CD4-positive, alpha-beta memory T cell (primary cell): ENCODE data around the gene ZNF688. TPM values are rescaled to one million over a fixed set of nuclear protein-coding genes. Genes with fewer than 3 reads are reported as not detected.

Experiments
- CTCF ChIA-PET: fragments of 350-600 bp; sonication (Branson Sonifier 250); formaldehyde crosslinking; loops from one replicate; lab custom pipeline; 2021; ENCODE audit warnings: inconsistent platforms; ENCODE audit not compliant: partially characterized antibody; lab: Charles Lee
- POLR2A ChIA-PET: fragments of 350-600 bp; sonication (Branson Sonifier 250); formaldehyde crosslinking; loops from one replicate; lab custom pipeline; 2021; ENCODE audit not compliant: partially characterized antibody; lab: Charles Lee
- DNase-seq, 5 donors: peaks; one replicate each; pipeline versions ENCODE4 v3.0.0 to v3.0.0-alpha.2; 2020 to 2022; ENCODE audit warnings: mixed read lengths in 1 of 5
- H3K27ac ChIP-seq: one replicate; pipeline ENCODE4 v1.7.0; 2013; ENCODE audit warnings: low read depth, low read length
- H3K27me3 ChIP-seq: 2 replicates; pipeline ENCODE4 v1.7.0; 2013; ENCODE audit warnings: mild to moderate bottlenecking, low read length, moderate library complexity; ENCODE audit not compliant: insufficient read depth
- H3K36me3 ChIP-seq: 2 replicates; pipeline ENCODE4 v1.7.0; 2013; ENCODE audit warnings: mild to moderate bottlenecking, low read length, moderate library complexity; ENCODE audit not compliant: insufficient read depth
- H3K4me1 ChIP-seq: 2 replicates; pipeline ENCODE4 v1.7.0; 2013; ENCODE audit warnings: mild to moderate bottlenecking, low read length, moderate library complexity; ENCODE audit not compliant: insufficient read depth
- H3K4me3 ChIP-seq, 2 donors: one replicate each; pipeline ENCODE4 v1.7.0; 2013; ENCODE audit warnings: low read length in 2 of 2, mild to moderate bottlenecking in 1 of 2
- H3K9me3 ChIP-seq, 2 donors: one replicate each; pipeline ENCODE4 v1.7.0; 2013; ENCODE audit warnings: low read length in 2 of 2, control low read depth in 1 of 2; ENCODE audit not compliant: control insufficient read depth in 1 of 2
- H3K27ac Mint-ChIP-seq, 7 donors: one replicate each; pipeline ENCODE4 v1.8.0; 2020 to 2021; ENCODE audit warnings: mixed read lengths in 7 of 7, mild to moderate bottlenecking in 6 of 7, inconsistent platforms in 3 of 7, moderate library complexity in 3 of 7
- H3K27me3 Mint-ChIP-seq, 2 donors: one replicate each; pipeline ENCODE4 v1.8.0; 2020 to 2021; ENCODE audit warnings: mixed read lengths in 2 of 2
- H3K36me3 Mint-ChIP-seq, 2 donors: one replicate each; pipeline ENCODE4 v1.8.0; 2020 to 2021; ENCODE audit warnings: mixed read lengths in 2 of 2, inconsistent platforms in 1 of 2, mild to moderate bottlenecking in 1 of 2
- H3K4me1 Mint-ChIP-seq, 4 donors: one replicate each; pipeline ENCODE4 v1.8.0; 2020 to 2021; ENCODE audit warnings: mixed read lengths in 4 of 4, mild to moderate bottlenecking in 1 of 4
- H3K4me3 Mint-ChIP-seq, 8 donors: one replicate each; pipeline ENCODE4 v1.8.0; 2020 to 2021; ENCODE audit warnings: mixed read lengths in 8 of 8, mild to moderate bottlenecking in 7 of 8, moderate library complexity in 6 of 8, inconsistent platforms in 3 of 8
- H3K9me3 Mint-ChIP-seq, 8 donors: one replicate each; pipeline ENCODE4 v1.8.0; 2020 to 2021; ENCODE audit warnings: mixed read lengths in 8 of 8, mild to moderate bottlenecking in 5 of 8, inconsistent platforms in 3 of 8, moderate library complexity in 1 of 8
- intact Hi-C: fragments of 100-400 bp; cut with micrococcal nuclease; formaldehyde crosslinking; loops from one replicate; pipeline ENCODE4 v1.15.1; 2023
- polyA plus RNA-seq, 2 donors: library from polyadenylated mRNA; unstranded; fragments of 300-500 nt; fragmentation: Illumina TruSeq; gene quantifications; one replicate each; pipeline ENCODE4 v1.2.3, GENCODE V29; 2021
- total RNA-seq, 2 experiments: library from RNA; stranded (reverse); gene quantifications; one replicate each; pipeline ENCODE4 v1.2.3, GENCODE V29; 2021

The ZNF688 gene
- total RNA-seq (10 to 100 TPM; 21.4 to 22.7 TPM), polyA plus RNA-seq (10 to 100 TPM; 31.7 to 33.8 TPM)

- Histone ChIP-seq H3K27me3 (no peaks in the 10 kb centered on the region), H3K4me3 (peak within 1 kb of the TSS; percentile 65 to 71), H3K36me3 (peaks cover 4% of the 10 kb centered on the region), H3K27ac (peak within 1 kb of the TSS; percentile 90), H3K4me1 (peaks cover 53% of the 10 kb centered on the region), H3K9me3 (no peaks in the 10 kb centered on the region)
- Mint-ChIP-seq H3K36me3 (peaks cover 0 to 7% of the 10 kb centered on the region in 2 donors), H3K4me1 (peaks cover 23 to 54% (median 38%) of the 10 kb centered on the region in 4 donors), H3K27ac (peak within 1 kb of the TSS; percentile 96 to 97 (median 97)), H3K9me3 (no peaks in the 10 kb centered on the region), H3K4me3 (peak within 1 kb of the TSS; percentile 86 to 96 (median 91)), H3K27me3 (no peaks in the 10 kb centered on the region)
- intact Hi-C loops: loop anchor here (1.0 to 5.0 kb wide), 10 partner anchors 13 to 141 kb away; partner anchors contain the start of genes DCTPP1, FBRS, PRR14 and SRCAP
- CTCF ChIA-PET: interaction anchor here (0.6 to 2.8 kb wide), 12 partner anchors 9 to 143 kb away, joined by 3 to 26 read pairs (median 5); partner anchors contain the start of genes DCTPP1, FBRS, ZNF747 and ZNF764
- POLR2A ChIA-PET: interaction anchor here (0.7 to 3.7 kb wide), 32 partner anchors 9 to 506 kb away, joined by 3 to 188 read pairs (median 8); partner anchors contain the start of genes ALDOA, DCTPP1, FBRS and ITGAL
- peak; percentile 94 to 100 (median 97) for DNase-seq
These were observed at the start of gene ZNF688 for GRCh38 chr16:30571445-30572322. ZNF688 (minus strand) TSS chr16:30571714; CDS start chr16:30571629, 85 bp downstream.

GRCh38 chr16:30620169-30620568 is 48.7 kb upstream of the ZNF688 start:
- no peak for DNase-seq
- Mint-ChIP-seq H3K27me3 (peaks cover 5% of the 10 kb centered on the region in 2 donors), H3K27ac (no peak overlapping the region), H3K4me3 (no peak overlapping the region), H3K9me3 (peaks cover 0 to 2% (median 0%) of the 10 kb centered on the region in 8 donors), H3K36me3 (no peaks in the 10 kb centered on the region), H3K4me1 (no peaks in the 10 kb centered on the region)
- Histone ChIP-seq H3K9me3 (no peaks in the 10 kb centered on the region), H3K27ac (no peak overlapping the region), H3K4me1 (no peaks in the 10 kb centered on the region), H3K36me3 (no peaks in the 10 kb centered on the region), H3K27me3 (no peaks in the 10 kb centered on the region), H3K4me3 (no peak overlapping the region)
- POLR2A ChIA-PET: interaction anchor here (1.0 to 2.1 kb wide), 2 partner anchors 9 to 10 kb away, joined by 3 to 5 read pairs; partner anchors contain the start of gene ZNF689
- CTCF ChIA-PET: interaction anchor here (1.1 to 2.6 kb wide), 3 partner anchors 9 to 33 kb away, joined by 3 to 12 read pairs (median 6); no protein-coding TSS in a partner anchor
- intact Hi-C loops: no loop called here

GRCh38 chr16:30619638-30620037 is 48.1 kb upstream of the ZNF688 start:
- Histone ChIP-seq H3K4me1 (no peaks in the 10 kb centered on the region), H3K27me3 (no peaks in the 10 kb centered on the region), H3K27ac (no peak overlapping the region), H3K36me3 (no peaks in the 10 kb centered on the region), H3K9me3 (no peaks in the 10 kb centered on the region), H3K4me3 (no peak overlapping the region)
- ChIA-PET CTCF (interaction anchor here (1.1 to 2.6 kb wide), 2 partner anchors 9 to 22 kb away, joined by 6 to 12 read pairs; no protein-coding TSS in a partner anchor), POLR2A (interaction anchor here (1.0 to 2.1 kb wide), 2 partner anchors 9 to 10 kb away, joined by 3 to 5 read pairs; partner anchors contain the start of gene ZNF689)
- DNase-seq: no peak
- Mint-ChIP-seq H3K9me3 (no peaks in the 10 kb centered on the region), H3K4me3 (no peak overlapping the region), H3K36me3 (no peaks in the 10 kb centered on the region), H3K27ac (no peak overlapping the region), H3K4me1 (no peaks in the 10 kb centered on the region), H3K27me3 (peaks cover 5% of the 10 kb centered on the region in 2 donors)
- intact Hi-C loops: no loop called here

DNA sequence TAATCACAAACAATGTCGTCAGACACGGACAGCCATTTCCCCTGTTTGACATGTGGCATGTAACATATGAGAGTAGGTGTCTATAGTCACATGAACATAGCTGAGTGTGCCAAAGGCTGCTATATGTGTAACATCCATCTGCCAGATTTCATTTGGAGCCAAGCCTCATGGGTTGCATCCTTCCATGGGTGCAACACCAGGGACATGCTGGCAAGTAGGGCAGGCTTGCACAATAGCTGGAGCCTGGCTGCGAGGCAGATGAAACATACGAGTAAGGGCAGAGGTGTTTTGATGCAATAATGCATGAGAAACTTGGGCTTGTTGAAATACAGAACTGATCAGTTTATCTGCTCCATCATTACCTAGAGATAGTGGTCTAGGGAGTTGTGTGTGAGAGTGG is 47.7 kb upstream of the ZNF688 start:
- Histone ChIP-seq H3K4me1 (no peaks in the 10 kb centered on the region), H3K4me3 (no peak overlapping the region), H3K27me3 (no peaks in the 10 kb centered on the region), H3K9me3 (no peaks in the 10 kb centered on the region), H3K36me3 (no peaks in the 10 kb centered on the region), H3K27ac (no peak overlapping the region)
- Mint-ChIP-seq H3K27ac (no peak overlapping the region), H3K4me3 (no peak overlapping the region), H3K36me3 (no peaks in the 10 kb centered on the region), H3K9me3 (no peaks in the 10 kb centered on the region), H3K4me1 (no peaks in the 10 kb centered on the region), H3K27me3 (peaks cover 5% of the 10 kb centered on the region in 2 donors)
- ChIA-PET CTCF (interaction anchor here (1.1 to 2.6 kb wide), 2 partner anchors 10 to 22 kb away, joined by 6 to 12 read pairs; no protein-coding TSS in a partner anchor), POLR2A (interaction anchor here (1.0 to 2.1 kb wide), 2 partner anchors 9 to 10 kb away, joined by 3 to 5 read pairs; partner anchors contain the start of gene ZNF689)
- intact Hi-C loops: no loop called here
- DNase-seq: no peak

- Mint-ChIP-seq H3K4me1 (peaks cover 2 to 3% (median 3%) of the 10 kb centered on the region in 4 donors), H3K27ac (peak overlapping the region in 1 of 7 donors; percentile 40), H3K36me3 (no peaks in the 10 kb centered on the region), H3K9me3 (no peaks in the 10 kb centered on the region), H3K4me3 (no peak overlapping the region), H3K27me3 (peaks cover 0 to 5% of the 10 kb centered on the region in 2 donors)
- no peak overlapping the region for H3K27ac ChIP-seq
- H3K4me1 ChIP-seq: no peaks in the 10 kb centered on the region
- ChIA-PET CTCF (interaction anchor here (0.8 to 2.0 kb wide), 8 partner anchors 13 to 185 kb away, joined by 3 to 9 read pairs (median 4); partner anchors contain the start of genes DCTPP1 and FBRS), POLR2A (interaction anchor here (1.0 kb wide), 1 partner anchor 19 kb away, joined by 3 read pairs; no protein-coding TSS in a partner anchor)
- no peaks in the 10 kb centered on the region for H3K9me3 ChIP-seq
- H3K4me3 ChIP-seq: no peak overlapping the region
- no peaks in the 10 kb centered on the region for H3K27me3 ChIP-seq
- intact Hi-C loops: no loop called here
- no peaks in the 10 kb centered on the region for H3K36me3 ChIP-seq
- DNase-seq: peak; percentile 52 to 79 (median 54)
These were observed 44.0 kb upstream of the ZNF688 start for GRCh38 chr16:30615358-30616091.
